NK-92 (cell line): Measurements from ENCODE around the gene APOM.
A peak's percentile ranks its signal among the peaks of the same experiment; 100 is the strongest.

Experiments used
- DNase-seq: peaks from one replicate; lab custom pipeline; 2025; ENCODE audit not compliant: unreplicated experiment; lab: John Stamatoyannopoulos, UW

APOM gene

DNA sequence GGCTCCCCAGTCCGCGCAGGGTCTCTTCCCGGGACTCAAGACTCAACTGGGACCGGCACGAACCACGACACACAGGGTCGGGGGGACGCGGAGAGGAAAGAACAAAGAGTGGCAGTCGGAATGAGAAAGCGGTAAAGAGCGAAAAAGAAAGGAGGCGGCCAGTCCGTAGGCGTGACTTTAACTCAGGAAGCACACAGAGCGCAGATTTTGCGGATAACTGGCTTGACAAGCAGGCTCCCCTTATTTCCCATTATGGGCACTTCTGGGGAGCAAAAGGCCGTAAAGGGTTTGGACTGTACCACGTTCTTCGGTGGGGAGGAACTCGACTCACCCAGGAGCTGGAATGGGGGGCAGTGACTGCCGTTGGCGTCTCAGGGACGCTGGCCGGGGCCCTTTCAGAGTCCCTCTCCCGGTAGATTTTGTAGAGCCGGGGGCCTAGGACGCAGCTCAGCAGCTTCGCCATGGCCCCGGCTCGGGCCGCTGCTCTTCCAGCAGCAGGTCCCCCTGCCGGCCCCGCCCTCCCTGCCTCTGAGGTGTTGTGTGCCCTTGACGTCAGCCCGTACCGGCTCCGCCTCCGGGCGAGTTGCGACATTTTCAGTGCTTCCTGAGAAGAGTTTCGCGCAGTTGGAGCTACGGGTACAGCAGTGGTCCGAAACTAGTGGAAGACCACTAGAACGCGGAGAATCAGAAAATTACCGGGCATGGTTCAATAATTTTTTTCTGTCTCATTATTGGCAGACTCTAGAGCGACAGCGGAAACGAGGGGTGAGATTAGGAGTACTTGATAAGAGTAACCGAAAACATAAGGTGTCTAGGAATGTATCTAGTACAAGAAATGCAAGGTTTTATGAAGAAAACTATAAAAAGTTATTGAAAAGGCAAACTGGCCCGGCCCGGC, 47.4 kb downstream of the APOM start, which contains the start of gene ABHD16A:
ABHD16A (minus strand) TSS at position 506 of the 898 bp plus-strand sequence; CDS start at position 463, 43 bp downstream.
- peak; percentile 84 for DNase-seq

DNA sequence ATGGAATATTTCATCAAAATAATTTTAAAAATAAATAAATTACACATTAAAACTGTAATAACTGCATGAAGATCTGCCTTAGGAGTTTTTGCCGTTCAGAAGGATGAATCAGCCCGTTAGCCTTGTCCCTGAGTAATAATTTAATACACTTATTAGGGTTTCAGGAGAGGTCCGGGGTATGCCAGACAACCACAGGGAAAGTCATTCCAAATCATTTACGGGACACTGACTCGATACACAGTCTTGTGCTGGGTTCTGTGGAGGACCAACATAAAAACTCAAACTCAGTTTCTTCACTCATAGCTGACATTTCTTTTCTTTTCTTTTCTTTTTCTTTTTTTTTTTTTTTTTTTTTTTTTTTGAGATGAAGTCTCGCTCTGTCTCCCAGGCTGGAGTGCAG, 50.2 kb downstream of the APOM start:
- DNase-seq = no peak

DNA sequence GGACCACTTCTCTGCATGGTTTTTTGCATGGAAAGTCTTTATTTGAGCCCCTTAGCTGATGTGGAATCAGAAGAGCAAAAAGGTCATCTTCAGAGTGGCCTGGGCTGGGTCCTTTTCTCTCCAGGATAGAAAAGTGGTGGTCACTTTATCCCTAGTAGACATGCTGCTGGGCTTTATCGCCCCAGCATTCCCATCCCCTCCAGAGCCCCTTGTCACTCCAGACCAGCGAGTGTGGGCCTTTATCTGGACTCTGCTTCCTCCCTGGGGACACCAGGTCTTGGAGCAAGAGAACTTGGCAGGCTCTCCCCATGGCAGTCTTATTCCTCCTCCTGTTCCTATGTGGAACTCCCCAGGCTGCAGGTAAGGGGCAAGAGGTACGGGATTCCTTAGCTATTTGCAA, 50.9 kb downstream of the APOM start, which contains the start of gene LY6G6F:
LY6G6F (plus strand) TSS at position 268 of the 400 bp plus-strand sequence; CDS start at position 309, 41 bp downstream.
- DNase-seq = no peak

DNA sequence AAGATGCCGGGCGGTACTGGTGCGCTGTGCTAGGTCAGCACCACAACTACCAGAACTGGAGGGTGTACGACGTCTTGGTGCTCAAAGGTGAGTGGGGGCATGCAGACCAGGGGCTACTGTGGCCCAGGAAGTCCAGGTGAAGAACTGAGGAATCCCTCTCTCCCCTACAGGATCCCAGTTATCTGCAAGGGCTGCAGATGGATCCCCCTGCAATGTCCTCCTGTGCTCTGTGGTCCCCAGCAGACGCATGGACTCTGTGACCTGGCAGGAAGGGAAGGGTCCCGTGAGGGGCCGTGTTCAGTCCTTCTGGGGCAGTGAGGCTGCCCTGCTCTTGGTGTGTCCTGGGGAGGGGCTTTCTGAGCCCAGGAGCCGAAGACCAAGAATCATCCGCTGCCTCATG, 52.0 kb downstream of the APOM start:
- no peak for DNase-seq
